ENCODE results near the gene ALG11. TPM values are rescaled to one million over a fixed set of nuclear protein-coding genes. Genes with fewer than 3 reads are reported as not detected.

ALG11 gene
- total RNA-seq, 4 donors from 2014 or later: 15.2 to 21.9 (median 19.6) TPM

GRCh38 chr13:52006523-52007245, 5.5 kb upstream of the ALG11 start:
- Histone ChIP-seq H3K4me3 (no peak overlapping the region), H3K36me3 (no peaks in the 10 kb centered on the region), H3K27me3 (no peaks in the 10 kb centered on the region), H3K27ac (no peak overlapping the region), H3K9me3 (no peaks in the 10 kb centered on the region), H3K4me1 (peaks cover 0 to 19% (median 3%) of the 10 kb centered on the region in 3 donors)
- WGBS, 2 donors (ENCODE audit: low coverage in 1 of 2): 77 to 78% methylated on average over 7 to 8 of the region's 8 CpGs
- TF ChIP-seq POLR2AphosphoS5 (IDR thresholded peaks at IDR 0.05) (no peak), EP300 (IDR thresholded peaks at IDR 0.05) (no peak), POLR2A (IDR thresholded peaks at IDR 0.05) (no peak), CTCF (IDR thresholded peaks at IDR 0.05) (no peak)
- no peak for ATAC-seq

GRCh38 chr13:52009946-52010345, 2.3 kb upstream of the ALG11 start:
- TF ChIP-seq EP300 (IDR thresholded peaks at IDR 0.05) (no peak), POLR2AphosphoS5 (IDR thresholded peaks at IDR 0.05) (no peak)
- ATAC-seq: no peak
- WGBS, 2 donors (ENCODE audit: low coverage in 1 of 2): 40 to 69% methylated on average over 3 to 5 of the region's 6 CpGs
- Histone ChIP-seq H3K4me1 (peaks cover 3 to 40% (median 11%) of the 10 kb centered on the region in 3 donors), H3K36me3 (no peaks in the 10 kb centered on the region), H3K27ac (no peak overlapping the region), H3K9me3 (no peaks in the 10 kb centered on the region), H3K4me3 (no peak overlapping the region), H3K27me3 (no peaks in the 10 kb centered on the region)

GRCh38 chr13:52010890-52011631, 1.1 kb upstream of the ALG11 start, which contains the start of gene ATP7B:
Gene ATP7B (minus strand): TSS chr13:52011450. CDS start chr13:52011337, 113 bp downstream.
- Histone ChIP-seq H3K9me3 (no peaks in the 10 kb centered on the region), H3K4me1 (peaks cover 3 to 40% (median 11%) of the 10 kb centered on the region in 3 donors), H3K27ac (peak within 1 kb of the TSS in 3 of 4 donors; percentile 81 to 87 (median 84)), H3K36me3 (peaks cover 0 to 8% of the 10 kb centered on the region in 2 donors), H3K27me3 (no peaks in the 10 kb centered on the region), H3K4me3 (peak within 1 kb of the TSS; percentile 49 to 85)
- no peak for ATAC-seq
- TF ChIP-seq CTCF (IDR thresholded peaks at IDR 0.05): peak in 1 of 4 experiments; percentile 31
- TF ChIP-seq POLR2AphosphoS5 (IDR thresholded peaks at IDR 0.05): no peak
- 25 to 27% methylated on average over 2 to 5 of the region's 46 CpGs for WGBS, 2 donors (ENCODE audit: low coverage in 1 of 2)

GRCh38 chr13:52012512-52012836, 276 bp downstream of the ALG11 start:
- H3K36me3 ChIP-seq: peaks cover 0 to 23% of the 10 kb centered on the region in 2 donors
- 0% methylated on average over 7 to 8 of the region's 8 CpGs for WGBS, 2 donors (ENCODE audit: low coverage in 1 of 2)
- no peak for ATAC-seq
- H3K4me3 ChIP-seq: peak overlapping the region; percentile 49 to 85
- H3K4me1 ChIP-seq: peaks cover 3 to 40% (median 11%) of the 10 kb centered on the region in 3 donors
- TF ChIP-seq POLR2AphosphoS5 (IDR thresholded peaks at IDR 0.05) (no peak), POLR2A (IDR thresholded peaks at IDR 0.05) (no peak), EP300 (IDR thresholded peaks at IDR 0.05) (no peak), CTCF (IDR thresholded peaks at IDR 0.05) (no peak)
- no peaks in the 10 kb centered on the region for H3K27me3 ChIP-seq
- H3K9me3 ChIP-seq: no peaks in the 10 kb centered on the region
- H3K27ac ChIP-seq: peak overlapping the region; percentile 21 to 84 (median 65)

GRCh38 chr13:52016296-52016695, 4.1 kb downstream of the ALG11 start:
- peaks cover 0 to 58% of the 10 kb centered on the region in 2 donors for H3K36me3 ChIP-seq
- no peak for TF ChIP-seq POLR2AphosphoS5 (IDR thresholded peaks at IDR 0.05)
- no peak for TF ChIP-seq CTCF (IDR thresholded peaks at IDR 0.05)
- no peak for TF ChIP-seq POLR2A (IDR thresholded peaks at IDR 0.05)
- TF ChIP-seq EP300 (IDR thresholded peaks at IDR 0.05): no peak
- no peaks in the 10 kb centered on the region for H3K27me3 ChIP-seq
- no peak overlapping the region for H3K27ac ChIP-seq
- H3K4me1 ChIP-seq: peaks cover 3 to 21% (median 8%) of the 10 kb centered on the region in 3 donors
- 100% methylated on average over 1 to 3 of the region's 3 CpGs for WGBS, 2 donors (ENCODE audit: low coverage in 1 of 2)
- no peak for ATAC-seq
- H3K9me3 ChIP-seq: no peaks in the 10 kb centered on the region
- no peak overlapping the region for H3K4me3 ChIP-seq
